Measurements from ENCODE around the gene RBM19.

Gene RBM19

GRCh38 chr12:113967368-113967767 lies 1.2 kb upstream of the RBM19 start:
- Histone ChIP-seq H3K4me1 (ENCODE audit: low read length) (no peaks in the 10 kb centered on the region), H3F3A (ENCODE audit: insufficient read depth, low read length) (no peaks in the 10 kb centered on the region), H3K4me2 (ENCODE audit: low read depth, low read length) (peak overlapping the region; percentile 91; the same call in 1 of the 2 replicates), H3K9me2 (replicated peaks; ENCODE audit: insufficient read depth, low read length) (no peaks in the 10 kb centered on the region), H3K27ac (ENCODE audit: low read length) (no peak overlapping the region), H4K20me1 (ENCODE audit: insufficient read depth, low read length) (no peaks in the 10 kb centered on the region), H3K79me2 (ENCODE audit: low read length) (peaks cover 14% of the 10 kb centered on the region), H3K4me3 (ENCODE audit: low read length) (no peak overlapping the region), H3K27me3 (replicated peaks; ENCODE audit: insufficient read depth, low read length) (no peaks in the 10 kb centered on the region; the same call in 1 of the 2 replicates), H3K9ac (ENCODE audit: low read length) (no peak overlapping the region), H3K36me3 (replicated peaks; ENCODE audit: insufficient read depth, low read length) (no peaks in the 10 kb centered on the region), H2AFZ (ENCODE audit: low read length) (no peak overlapping the region), H3K9me3 (replicated peaks; ENCODE audit: insufficient read depth, low read length) (no peaks in the 10 kb centered on the region)
- DNase-seq, result no peak
- TF ChIP-seq CTCF (IDR thresholded peaks at IDR 0.05; ENCODE audit: low read length) (no peak), EZH2 (optimal IDR thresholded peaks at IDR 0.05; ENCODE audit: low read depth, low read length) (no peak), EZH2phosphoT487 (IDR thresholded peaks at IDR 0.05; ENCODE audit: low read length) (no peak)

GRCh38 chr12:113962733-113963132 lies 3.4 kb downstream of the RBM19 start:
- TF ChIP-seq EZH2phosphoT487 (IDR thresholded peaks at IDR 0.05; ENCODE audit: low read length), result no peak
- TF ChIP-seq EZH2 (optimal IDR thresholded peaks at IDR 0.05; ENCODE audit: low read depth, low read length), result no peak
- no peak for TF ChIP-seq CTCF (IDR thresholded peaks at IDR 0.05; ENCODE audit: low read length)
- Histone ChIP-seq H3K27ac (ENCODE audit: low read length) (no peak overlapping the region), H3K9me2 (replicated peaks; ENCODE audit: insufficient read depth, low read length) (no peaks in the 10 kb centered on the region), H3F3A (ENCODE audit: insufficient read depth, low read length) (no peaks in the 10 kb centered on the region), H2AFZ (ENCODE audit: low read length) (no peak overlapping the region), H3K27me3 (replicated peaks; ENCODE audit: insufficient read depth, low read length) (no peaks in the 10 kb centered on the region; the same call in 1 of the 2 replicates), H3K36me3 (replicated peaks; ENCODE audit: insufficient read depth, low read length) (no peaks in the 10 kb centered on the region), H3K9ac (ENCODE audit: low read length) (no peak overlapping the region), H3K79me2 (ENCODE audit: low read length) (peaks cover 14% of the 10 kb centered on the region), H3K4me3 (ENCODE audit: low read length) (no peak overlapping the region), H3K4me2 (ENCODE audit: low read depth, low read length) (no peak overlapping the region), H3K4me1 (ENCODE audit: low read length) (no peaks in the 10 kb centered on the region), H3K9me3 (replicated peaks; ENCODE audit: insufficient read depth, low read length) (no peaks in the 10 kb centered on the region), H4K20me1 (ENCODE audit: insufficient read depth, low read length) (no peaks in the 10 kb centered on the region)
- no peak for DNase-seq

GRCh38 chr12:113961921-113962710 lies 4.0 kb downstream of the RBM19 start:
- no peak overlapping the region for H3K27ac ChIP-seq (ENCODE audit: low read length)
- TF ChIP-seq CTCF (IDR thresholded peaks at IDR 0.05; ENCODE audit: low read length), result no peak
- TF ChIP-seq EZH2phosphoT487 (IDR thresholded peaks at IDR 0.05; ENCODE audit: low read length), result no peak
- TF ChIP-seq EZH2 (optimal IDR thresholded peaks at IDR 0.05; ENCODE audit: low read depth, low read length), result no peak
- H3K9me3 ChIP-seq (replicated peaks; ENCODE audit: insufficient read depth, low read length), result no peaks in the 10 kb centered on the region
- H3K4me2 ChIP-seq (ENCODE audit: low read depth, low read length), result no peak overlapping the region
- DNase-seq, result no peak
- H3K4me3 ChIP-seq (ENCODE audit: low read length), result no peak overlapping the region
- H3K9ac ChIP-seq (ENCODE audit: low read length), result no peak overlapping the region
- no peak overlapping the region for H2AFZ ChIP-seq (ENCODE audit: low read length)
- H3K27me3 ChIP-seq (replicated peaks; ENCODE audit: insufficient read depth, low read length), result no peaks in the 10 kb centered on the region
- no peaks in the 10 kb centered on the region for H3K4me1 ChIP-seq (ENCODE audit: low read length)
- no peaks in the 10 kb centered on the region for H3F3A ChIP-seq (ENCODE audit: insufficient read depth, low read length)
- no peaks in the 10 kb centered on the region for H3K36me3 ChIP-seq (replicated peaks; ENCODE audit: insufficient read depth, low read length)
- peaks cover 14% of the 10 kb centered on the region for H3K79me2 ChIP-seq (ENCODE audit: low read length)
- no peaks in the 10 kb centered on the region for H3K9me2 ChIP-seq (replicated peaks; ENCODE audit: insufficient read depth, low read length)
- no peaks in the 10 kb centered on the region for H4K20me1 ChIP-seq (ENCODE audit: insufficient read depth, low read length)
